HL-60 (cell line): Measurements from ENCODE around the gene ZNF326.

ENCODE experiments used
- DNase-seq, 2 experiments: peaks; one replicate each; pipeline ENCODE4 v3.0.0-alpha.2; 2010 to 2020; ENCODE audit warnings: low read depth in 1 of 2, low spot score in 1 of 2
- H3K27ac ChIP-seq: fragments of 250-450 bp; sonication (Bioruptor Pico); replicated peaks from 2 replicates; pipeline ENCODE4 v1.5.1; 2020; ENCODE audit warnings: mild to moderate bottlenecking, moderate library complexity
- H3K27me3 ChIP-seq: fragments of 250-450 bp; sonication (Bioruptor Pico); 2 replicates; pipeline ENCODE4 v1.5.1; 2021; ENCODE audit warnings: mild to moderate bottlenecking, moderate library complexity; ENCODE audit not compliant: insufficient read depth, poor library complexity, severe bottlenecking
- H3K4me3 ChIP-seq: replicated peaks from 2 replicates; pipeline ENCODE4 v1.5.1; 2011; ENCODE audit warnings: mild to moderate bottlenecking, control low read depth, low read length; ENCODE audit not compliant: insufficient read depth
- CTCF ChIP-seq: IDR thresholded peaks from one replicate; pipeline ENCODE4 v1.5.1; 2011; ENCODE audit warnings: low read length, control low read depth, inconsistent platforms; ENCODE audit not compliant: insufficient read depth
- GABPA ChIP-seq: IDR thresholded peaks from 2 replicates; pipeline ENCODE4 v1.6.1; 2012; ENCODE audit warnings: low read depth
- POLR2AphosphoS5 ChIP-seq: IDR thresholded peaks from 2 replicates; pipeline ENCODE4 v1.6.1; 2012; ENCODE audit warnings: low read depth
- REST ChIP-seq: IDR thresholded peaks from 2 replicates; pipeline ENCODE4 v1.6.1; 2012; ENCODE audit warnings: low read depth; ENCODE audit not compliant: insufficient replicate concordance
- SPI1 ChIP-seq: IDR thresholded peaks from 2 replicates; pipeline ENCODE4 v1.6.1; 2012; ENCODE audit warnings: low read depth, mild to moderate bottlenecking, borderline replicate concordance
- long read RNA-seq: library from polyadenylated mRNA; unstranded; transcript quantifications from one replicate; pipeline ENCODE4 v2.0.0, GENCODE V29; 2020

Gene ZNF326
- long read RNA-seq, partial matches to known transcripts, result 6 of 16 reads
- long read RNA-seq, other reads (novel, unspliced or antisense), result 8 of 16 reads

GRCh38 chr1:89994805-89995597, at the start of gene ZNF326:
ZNF326 (plus strand) TSS chr1:89995110; CDS start chr1:89995258, 148 bp downstream.
- H3K27ac ChIP-seq, result peak within 1 kb of the TSS; percentile 84
- H3K4me3 ChIP-seq, result peak within 1 kb of the TSS; percentile 68
- no peak for TF ChIP-seq CTCF
- peak; percentile 94 for TF ChIP-seq POLR2AphosphoS5
- peak; percentile 83 for TF ChIP-seq REST
- DNase-seq, result peak; percentile 91 to 98
- H3K27me3 ChIP-seq, result no peaks in the 10 kb centered on the region

- no peak for TF ChIP-seq CTCF
- TF ChIP-seq GABPA, result no peak
- TF ChIP-seq SPI1, result no peak
- TF ChIP-seq REST, result no peak
- TF ChIP-seq POLR2AphosphoS5, result no peak
- Histone ChIP-seq H3K27me3 (no peaks in the 10 kb centered on the region), H3K27ac (no peak overlapping the region), H3K4me3 (no peak overlapping the region)
- no peak for DNase-seq
Measured at GRCh38 chr1:89945852-89946476, 48.9 kb upstream of the ZNF326 start.

GRCh38 chr1:89946532-89946931, 48.4 kb upstream of the ZNF326 start:
- no peak overlapping the region for H3K4me3 ChIP-seq
- no peaks in the 10 kb centered on the region for H3K27me3 ChIP-seq
- no peak for TF ChIP-seq CTCF
- TF ChIP-seq REST, result no peak
- no peak for TF ChIP-seq POLR2AphosphoS5
- TF ChIP-seq SPI1, result no peak
- no peak for TF ChIP-seq GABPA
- no peak overlapping the region for H3K27ac ChIP-seq
- peak in 1 of 2 experiments; percentile 29 for DNase-seq
